ENCODE results near the gene PDPK1.

GRCh38 chr16:2614761-2615191 lies 77.0 kb downstream of the PDPK1 start:
- TF ChIP-seq, protein P1, sequence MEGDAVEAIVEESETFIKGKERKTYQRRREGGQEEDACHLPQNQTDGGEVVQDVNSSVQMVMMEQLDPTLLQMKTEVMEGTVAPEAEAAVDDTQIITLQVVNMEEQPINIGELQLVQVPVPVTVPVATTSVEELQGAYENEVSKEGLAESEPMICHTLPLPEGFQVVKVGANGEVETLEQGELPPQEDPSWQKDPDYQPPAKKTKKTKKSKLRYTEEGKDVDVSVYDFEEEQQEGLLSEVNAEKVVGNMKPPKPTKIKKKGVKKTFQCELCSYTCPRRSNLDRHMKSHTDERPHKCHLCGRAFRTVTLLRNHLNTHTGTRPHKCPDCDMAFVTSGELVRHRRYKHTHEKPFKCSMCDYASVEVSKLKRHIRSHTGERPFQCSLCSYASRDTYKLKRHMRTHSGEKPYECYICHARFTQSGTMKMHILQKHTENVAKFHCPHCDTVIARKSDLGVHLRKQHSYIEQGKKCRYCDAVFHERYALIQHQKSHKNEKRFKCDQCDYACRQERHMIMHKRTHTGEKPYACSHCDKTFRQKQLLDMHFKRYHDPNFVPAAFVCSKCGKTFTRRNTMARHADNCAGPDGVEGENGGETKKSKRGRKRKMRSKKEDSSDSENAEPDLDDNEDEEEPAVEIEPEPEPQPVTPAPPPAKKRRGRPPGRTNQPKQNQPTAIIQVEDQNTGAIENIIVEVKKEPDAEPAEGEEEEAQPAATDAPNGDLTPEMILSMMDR (optimal IDR thresholded peaks at IDR 0.05 in 1 of 3, IDR thresholded peaks at IDR 0.05 in 1 of 3, conservative IDR thresholded peaks at IDR 0.05 in 1 of 3; ENCODE audit: extremely low read depth in 1 of 3, insufficient read depth in 2 of 3, low read length in 3 of 3), result no peak
- no peak for TF ChIP-seq EZH2 (IDR thresholded peaks at IDR 0.05; ENCODE audit: low read length)
